ENCODE data around the gene NAP1L2. TPM values are rescaled to one million over a fixed set of nuclear protein-coding genes. Genes with fewer than 3 reads are reported as not detected.
"Not testable (repeated sequence)": the region's sequence is repeated elsewhere in the genome, so short reads cannot be mapped to it uniquely, and the experiment has no call there.

The NAP1L2 gene, protein sequence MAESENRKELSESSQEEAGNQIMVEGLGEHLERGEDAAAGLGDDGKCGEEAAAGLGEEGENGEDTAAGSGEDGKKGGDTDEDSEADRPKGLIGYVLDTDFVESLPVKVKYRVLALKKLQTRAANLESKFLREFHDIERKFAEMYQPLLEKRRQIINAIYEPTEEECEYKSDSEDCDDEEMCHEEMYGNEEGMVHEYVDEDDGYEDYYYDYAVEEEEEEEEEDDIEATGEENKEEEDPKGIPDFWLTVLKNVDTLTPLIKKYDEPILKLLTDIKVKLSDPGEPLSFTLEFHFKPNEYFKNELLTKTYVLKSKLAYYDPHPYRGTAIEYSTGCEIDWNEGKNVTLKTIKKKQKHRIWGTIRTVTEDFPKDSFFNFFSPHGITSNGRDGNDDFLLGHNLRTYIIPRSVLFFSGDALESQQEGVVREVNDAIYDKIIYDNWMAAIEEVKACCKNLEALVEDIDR
- total RNA-seq, result not detected in 2 replicates
- polyA plus RNA-seq (2012), result not detected

DNA sequence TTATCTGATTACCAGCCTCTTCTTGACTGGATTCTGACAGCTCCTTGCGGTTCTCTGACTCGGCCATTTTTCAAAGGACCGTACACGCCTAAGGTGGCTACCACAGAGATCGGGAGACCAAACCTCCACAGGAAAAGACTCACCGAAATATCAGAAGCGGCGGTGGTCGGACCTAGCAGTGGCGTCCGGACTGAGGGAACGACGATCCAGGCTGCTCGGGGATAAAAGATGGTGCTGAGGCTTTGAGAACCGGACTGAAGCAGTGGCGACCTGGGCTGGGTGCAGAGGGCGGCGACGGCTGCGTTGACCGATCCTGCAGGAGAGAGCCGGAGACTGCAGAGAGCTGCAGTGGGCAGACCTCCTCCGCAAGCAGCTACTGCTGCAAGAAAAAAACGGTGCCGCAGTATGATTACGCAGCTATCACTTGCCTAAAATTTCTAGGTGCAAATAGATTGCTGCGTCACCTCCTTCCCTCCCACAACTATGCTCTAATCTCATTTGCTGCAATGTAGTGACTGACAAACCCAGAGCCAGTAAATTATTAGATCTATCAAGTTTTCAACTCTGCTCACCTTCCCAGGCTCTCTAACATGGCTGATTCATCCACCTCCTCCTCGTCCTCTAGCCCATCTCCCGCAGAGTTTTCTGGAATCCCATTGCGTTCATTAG is at the start of gene NAP1L2:
Gene NAP1L2 (minus strand): TSS at position 426 of the 669 bp plus-strand sequence. CDS start 359 bp downstream, at position 67.
- DNase-seq (ENCODE audit: low read depth), result peak; percentile 4

DNA sequence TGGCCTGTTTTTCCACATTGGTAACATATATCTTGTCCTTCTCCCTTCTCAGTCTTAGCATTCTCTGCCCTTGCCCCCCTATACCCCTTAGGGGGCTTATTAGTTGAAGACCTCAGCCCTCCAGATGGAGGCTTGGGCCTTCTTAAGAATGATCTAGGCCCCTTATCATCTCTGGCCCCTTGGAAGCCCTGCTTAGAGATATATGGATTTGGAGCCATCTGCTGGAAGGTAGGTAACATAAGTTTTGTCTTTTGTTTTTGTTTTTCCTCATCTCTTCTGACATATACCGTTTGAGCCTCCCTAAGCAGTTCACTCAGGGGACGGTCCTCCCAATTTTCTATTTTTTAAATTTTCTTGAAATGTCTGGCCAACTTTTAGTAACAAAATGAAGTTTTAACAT is 48.3 kb upstream of the NAP1L2 start:
- DNase-seq (ENCODE audit: low read depth), result no peak

DNA sequence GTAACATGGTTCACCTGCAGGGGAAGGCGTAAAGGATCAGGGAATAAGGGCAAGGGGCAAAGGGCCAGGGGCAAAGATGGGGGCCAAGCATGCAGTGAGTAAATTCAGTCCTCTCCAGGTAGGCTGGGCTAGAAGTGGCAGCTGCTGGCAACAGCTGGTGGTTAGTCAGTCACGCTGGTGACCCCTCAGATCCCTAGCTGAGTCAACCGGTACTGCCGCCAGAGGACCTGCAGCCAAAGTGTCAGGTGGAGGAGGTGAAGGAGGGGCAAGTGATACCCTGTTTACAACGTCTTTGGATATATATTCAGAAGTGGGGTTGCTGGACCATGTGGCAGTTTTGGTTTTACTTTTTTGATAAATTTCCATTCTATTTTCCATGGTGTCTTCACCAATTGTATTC is 24.6 kb upstream of the NAP1L2 start:
- DNase-seq (ENCODE audit: low read depth), result no peak

DNA sequence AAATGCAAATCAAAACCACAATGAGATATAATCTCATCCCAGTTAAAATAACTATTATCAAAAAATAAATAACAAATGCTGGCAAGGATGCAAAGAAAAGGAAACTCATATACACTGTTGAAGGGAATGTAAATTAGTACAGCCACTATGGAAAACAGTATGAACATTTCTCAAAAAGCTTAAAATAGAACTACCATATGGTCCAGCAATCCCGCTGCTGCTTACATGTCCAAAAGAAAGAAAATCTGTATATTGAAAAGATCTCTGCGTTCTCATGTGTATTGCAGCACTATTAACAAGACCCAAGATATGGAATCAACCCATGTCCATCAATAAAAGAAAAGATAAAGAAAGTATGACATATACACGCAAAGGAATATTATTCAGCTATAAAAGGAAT is 3.0 kb upstream of the NAP1L2 start:
- no peak for DNase-seq (ENCODE audit: low read depth)

DNA sequence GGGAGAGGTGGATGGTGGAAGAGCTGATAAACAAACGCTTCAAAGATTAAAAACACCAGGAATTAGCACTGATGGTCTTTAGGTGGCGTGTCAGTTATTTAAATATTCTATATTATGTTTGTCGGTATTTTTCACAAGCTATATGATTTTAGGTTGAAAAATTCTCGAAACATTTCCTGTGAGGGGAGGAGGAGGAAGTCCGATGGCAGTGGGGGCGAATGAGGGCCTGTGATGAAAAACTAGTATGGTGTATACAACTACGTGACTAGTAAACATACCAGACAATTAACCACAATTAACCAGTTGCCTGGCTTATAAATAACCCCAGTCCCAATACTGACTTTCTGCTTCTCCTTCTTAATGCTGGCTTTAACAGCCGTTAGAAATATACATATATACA is 595 bp upstream of the NAP1L2 start:
- DNase-seq (ENCODE audit: low read depth), result no peak

DNA sequence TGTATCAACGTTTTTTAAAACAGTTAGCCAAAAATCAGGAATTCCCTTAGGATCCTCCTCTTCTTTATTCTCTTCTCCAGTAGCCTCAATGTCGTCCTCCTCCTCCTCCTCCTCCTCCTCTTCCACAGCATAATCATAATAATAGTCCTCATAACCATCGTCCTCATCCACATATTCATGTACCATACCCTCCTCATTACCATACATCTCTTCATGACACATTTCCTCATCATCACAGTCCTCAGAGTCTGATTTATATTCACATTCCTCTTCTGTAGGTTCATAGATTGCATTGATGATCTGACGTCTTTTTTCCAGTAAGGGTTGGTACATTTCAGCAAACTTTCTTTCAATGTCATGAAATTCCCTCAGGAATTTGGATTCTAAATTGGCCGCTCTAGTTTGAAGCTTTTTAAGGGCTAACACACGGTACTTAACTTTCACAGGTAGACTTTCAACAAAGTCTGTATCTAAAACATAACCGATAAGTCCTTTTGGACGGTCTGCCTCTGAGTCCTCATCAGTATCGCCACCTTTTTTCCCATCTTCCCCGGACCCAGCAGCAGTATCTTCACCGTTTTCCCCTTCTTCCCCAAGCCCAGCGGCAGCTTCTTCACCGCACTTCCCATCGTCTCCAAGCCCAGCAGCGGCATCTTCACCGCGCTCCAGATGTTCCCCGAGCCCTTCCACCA is 771 bp downstream of the NAP1L2 start:
- DNase-seq (ENCODE audit: low read depth), result no peak

DNA sequence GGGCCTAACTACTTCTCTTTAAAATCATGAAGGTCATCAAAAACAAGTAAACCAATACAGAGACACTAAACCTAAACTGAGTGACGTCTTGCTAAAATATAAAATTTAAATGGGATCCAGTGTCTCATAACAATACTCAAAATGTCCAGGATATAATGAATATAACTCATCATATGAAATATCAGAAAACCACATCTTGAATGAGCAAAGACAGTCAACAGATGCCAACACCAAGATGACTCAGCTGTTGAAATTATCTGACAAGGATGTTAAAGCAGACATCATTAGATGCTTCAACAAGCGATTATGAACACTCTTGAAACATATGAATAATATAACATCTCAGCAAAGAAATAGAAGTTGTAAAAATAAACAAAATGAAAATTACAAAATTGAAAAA is 8.3 kb downstream of the NAP1L2 start:
- DNase-seq (ENCODE audit: low read depth), result no peak

DNA sequence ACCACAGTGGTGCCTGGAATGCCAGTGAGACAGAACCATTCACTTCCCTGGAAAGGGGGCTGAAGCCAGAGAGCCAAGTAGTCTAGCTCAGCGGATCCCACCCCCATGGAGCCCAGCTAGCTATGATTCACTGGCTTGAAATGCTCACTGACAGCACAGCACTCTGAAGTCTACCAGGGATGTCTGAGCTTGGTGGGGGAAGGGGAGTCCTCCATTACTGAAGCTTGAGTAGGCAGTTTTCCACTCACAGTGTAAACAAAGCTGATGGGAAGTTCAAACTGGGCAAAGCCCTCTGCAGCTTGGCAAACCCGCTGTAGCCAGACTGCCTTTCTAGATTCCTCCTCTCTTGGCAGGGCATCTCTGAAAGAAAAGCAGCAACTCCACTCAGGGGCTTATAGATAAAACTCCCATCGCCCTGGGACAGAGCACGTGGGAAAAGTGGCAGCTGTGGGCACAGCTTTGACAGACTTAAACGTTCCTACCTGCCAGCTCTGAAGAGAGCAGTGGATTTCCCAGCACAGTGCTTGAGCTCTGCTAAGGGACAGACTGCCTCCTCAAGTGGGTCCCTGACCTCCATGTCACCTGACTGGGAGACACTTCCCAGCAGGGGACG is 32.0 kb downstream of the NAP1L2 start:
- no peak for DNase-seq (ENCODE audit: low read depth)

DNA sequence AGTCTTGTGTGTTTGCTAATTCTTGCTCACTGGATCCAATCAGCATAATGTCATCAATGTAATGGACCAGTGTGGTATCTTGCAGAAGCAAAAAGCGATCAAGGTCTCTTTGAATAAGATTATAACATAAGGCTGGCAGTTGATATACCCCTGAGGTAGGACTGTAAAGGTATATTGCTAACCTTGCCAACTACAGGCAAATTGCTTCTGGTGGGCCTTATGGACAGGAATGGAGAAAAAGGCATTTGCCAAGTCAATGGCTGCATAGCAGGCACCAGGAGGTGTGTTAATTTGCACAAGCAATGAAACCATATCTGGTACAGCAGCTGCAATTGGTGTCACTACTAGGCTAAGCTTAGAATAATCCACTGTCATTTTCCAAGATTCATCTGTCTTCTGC is 45.7 kb downstream of the NAP1L2 start:
- DNase-seq (ENCODE audit: low read depth), result not testable (repeated sequence)

Other genes starting within 250 kb of the NAP1L2 start
- gene PABPC1L2B, start 211.9 kb downstream of the NAP1L2 start, total RNA-seq, result not detected in 2 replicates
- gene PABPC1L2A, start 135.3 kb downstream of the NAP1L2 start, total RNA-seq, result not detected in 2 replicates
- gene CDX4, start 232.2 kb upstream of the NAP1L2 start, total RNA-seq, result not detected in 2 replicates

Measured in myocyte (in vitro differentiated cells).